Heart left ventricle (tissue), 16 donors: ENCODE data around the gene SLBP. TPM values are rescaled to one million over a fixed set of nuclear protein-coding genes. Genes with fewer than 3 reads are reported as not detected.

Experiments used
- ATAC-seq, 4 donors: fragments of 200-7000 bp; cut with Tn5 transposase; one replicate each; pipeline ENCODE4 v1.9.1; 2020 to 2022; ENCODE audit warnings: moderate library complexity in 4 of 4, mild to moderate bottlenecking in 3 of 4, moderate number of reproducible peaks in 1 of 4
- DNase-seq, 5 donors: peaks; one replicate each; pipeline ENCODE4 v3.0.0-alpha.2; 2020
- H3K27ac ChIP-seq, 12 donors: fragments of 200-600 bp; sonication (generic) in 4 of 12; one replicate each; pipeline versions ENCODE4 v1.5.0 to v1.8.0; 2016 to 2022; ENCODE audit warnings: mild to moderate bottlenecking in 2 of 12
- H3K27me3 ChIP-seq, 9 donors: fragments of 200-600 bp; sonication (generic) in 2 of 9; one replicate each; pipeline versions ENCODE4 v1.5.1 to v1.8.0; 2016 to 2022; ENCODE audit warnings: mild to moderate bottlenecking in 3 of 9
- H3K36me3 ChIP-seq, 9 donors: fragments of 200-600 bp; sonication (generic) in 2 of 9; one replicate each; pipeline versions ENCODE4 v1.5.0 to v1.8.0; 2018 to 2022; ENCODE audit warnings: mild to moderate bottlenecking in 2 of 9
- H3K4me1 ChIP-seq, 12 donors: fragments of 200-600 bp; sonication (generic) in 4 of 12; one replicate each; pipeline versions ENCODE4 v1.5.0 to v1.8.0; 2016 to 2022; ENCODE audit warnings: mild to moderate bottlenecking in 3 of 12
- H3K4me3 ChIP-seq, 12 donors: fragments of 200-600 bp; sonication (generic) in 4 of 12; one replicate each; pipeline versions ENCODE4 v1.5.0 to v1.8.0; 2017 to 2022; ENCODE audit warnings: mild to moderate bottlenecking in 9 of 12, moderate library complexity in 4 of 12
- H3K9me3 ChIP-seq, 12 donors: fragments of 200-600 bp; sonication (generic) in 4 of 12; one replicate each; pipeline versions ENCODE4 v1.5.0 to v1.8.0; 2016 to 2022; ENCODE audit warnings: mild to moderate bottlenecking in 1 of 12
- POLR2A ChIP-seq, 2 donors: fragments of 450-650 bp; IDR thresholded peaks; one replicate each; pipeline ENCODE4 v1.6.1; 2017; ENCODE audit warnings: antibody characterized with exemption in 2 of 2, mild to moderate bottlenecking in 2 of 2, moderate library complexity in 2 of 2
- WGBS, 4 donors: extraction: QIAGEN DNeasy Blood & Tissue Kit in 2 of 4; methylation state at CpG; one replicate each; pipeline versions ENCODE4 v1.1.5 to v1.1.7; 2013 to 2018; 5-methylcytosine and 5-hydroxymethylcytosine counted together
- intact Hi-C, 10 donors: fragments of 100-400 bp; cut with DNase I; formaldehyde crosslinking; loops; one replicate each; pipeline versions ENCODE4 v1.11.1 to v1.14.2; 2022
- polyA plus RNA-seq, 2 donors: library from polyadenylated mRNA; stranded (reverse); fragments of 200-250 nt; gene quantifications; one replicate each; pipeline ENCODE4 v1.2.3, GENCODE V29; 2013
- total RNA-seq, 9 donors: library from RNA; depleted of rRNA in 2 of 9; stranded (reverse); fragments of >200 nt in 2 of 9; fragmentation: NEBNext Ultra II Directional in 3 of 9; extraction: Animal tissue kit (Norgen Biotek cat#: 25700) in 3 of 9; gene quantifications; one replicate each; pipeline versions ENCODE4 v1.1.0 to v1.2.4, GENCODE V29; 2016 to 2023
- TF ChIP-seq, protein P1 (sequence below), 12 donors: fragments of 200-600 bp; sonication (generic) in 4 of 12; IDR thresholded peaks; one replicate each; pipeline versions ENCODE4 v1.5.0 to v1.8.0; 2018 to 2022; ENCODE audit warnings: antibody characterized with exemption in 12 of 12, mild to moderate bottlenecking in 5 of 12
- donor health status: ischemic (EF 13 %, LVEDD 7.1; RV severe dilation, severe dysfunction).
- donor health status: healthy with polysubstance abuse.
- donor health status: DM: no; HTN: yes; CAD: no.
- donor health status: DM: no; HTN: no; CAD: no.
- donor health status: ischemic (EF 25% LVEDD 6.9; RV normal size, moderate dysfunction).
- donor health status: ischemic (EF 25% LVEDD 5.7; RV mildly dilated, moderate dysfunction).
- donor health status: healthy.
- donor health status: DM: yes; HTN: yes; CAD: no.
- donor health status: ischemic (EF 35%, LVEDD 5.7; RV mildly dilated, moderate dysfunction).
- donor health status: nonischemic (EF 11% LVEDD 7.7; RV severe dilation, severe dysfunction).
- donor health status: DM: yes; HTN: yes; CAD: no.
- donor health status: PGD.
- donor health status: ischemic (EF 29% LVEDD 5.4; RV normal size, mild dysfunction).
- donor health status: nonischemic (EF 23%, LVEDD 6.1; RV moderate dilation, normal function).

The SLBP gene
- total and polyA plus RNA-seq, 11 donors, result 7.2 to 27.7 (median 11.7) TPM

DNA sequence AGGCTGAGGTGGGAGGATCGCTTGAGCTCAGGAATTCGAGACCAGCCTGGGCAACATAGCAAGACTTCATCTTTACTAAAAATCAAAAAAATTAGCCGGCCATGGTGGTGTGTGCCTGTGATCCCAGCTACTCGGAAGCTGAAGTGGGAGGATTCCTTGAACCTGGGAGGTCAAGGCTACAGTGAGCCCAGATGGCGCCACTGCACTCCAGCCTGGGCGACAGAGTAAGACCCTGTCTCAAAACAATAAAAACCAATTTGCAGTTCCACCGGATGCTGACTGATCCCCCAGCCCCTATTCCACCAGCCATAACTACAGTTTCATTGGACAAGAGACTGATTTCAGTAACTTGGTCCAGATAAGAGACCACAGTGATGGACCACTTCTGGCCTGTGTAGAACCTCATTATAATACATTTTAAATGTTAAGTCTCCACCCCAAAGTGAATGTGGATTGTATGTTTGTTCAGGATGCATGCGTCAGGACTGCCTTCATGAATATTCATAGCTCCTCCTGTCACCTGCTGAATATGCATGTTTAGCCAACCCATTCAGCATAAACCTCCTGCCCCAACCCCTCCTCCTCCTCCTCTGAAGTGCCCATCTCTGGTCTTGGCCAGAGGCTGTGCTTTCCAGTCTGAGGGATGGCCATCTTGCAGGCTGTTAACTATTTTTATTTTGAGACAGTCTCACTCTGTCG, 2.3 kb upstream of the SLBP start:
- no peak for DNase-seq
- no peak for ATAC-seq
- TF ChIP-seq, protein P1, sequence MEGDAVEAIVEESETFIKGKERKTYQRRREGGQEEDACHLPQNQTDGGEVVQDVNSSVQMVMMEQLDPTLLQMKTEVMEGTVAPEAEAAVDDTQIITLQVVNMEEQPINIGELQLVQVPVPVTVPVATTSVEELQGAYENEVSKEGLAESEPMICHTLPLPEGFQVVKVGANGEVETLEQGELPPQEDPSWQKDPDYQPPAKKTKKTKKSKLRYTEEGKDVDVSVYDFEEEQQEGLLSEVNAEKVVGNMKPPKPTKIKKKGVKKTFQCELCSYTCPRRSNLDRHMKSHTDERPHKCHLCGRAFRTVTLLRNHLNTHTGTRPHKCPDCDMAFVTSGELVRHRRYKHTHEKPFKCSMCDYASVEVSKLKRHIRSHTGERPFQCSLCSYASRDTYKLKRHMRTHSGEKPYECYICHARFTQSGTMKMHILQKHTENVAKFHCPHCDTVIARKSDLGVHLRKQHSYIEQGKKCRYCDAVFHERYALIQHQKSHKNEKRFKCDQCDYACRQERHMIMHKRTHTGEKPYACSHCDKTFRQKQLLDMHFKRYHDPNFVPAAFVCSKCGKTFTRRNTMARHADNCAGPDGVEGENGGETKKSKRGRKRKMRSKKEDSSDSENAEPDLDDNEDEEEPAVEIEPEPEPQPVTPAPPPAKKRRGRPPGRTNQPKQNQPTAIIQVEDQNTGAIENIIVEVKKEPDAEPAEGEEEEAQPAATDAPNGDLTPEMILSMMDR (IDR thresholded peaks at IDR 0.05), result no peak
- no peak for TF ChIP-seq POLR2A (IDR thresholded peaks at IDR 0.05)
- no peaks in the 10 kb centered on the region for H3K9me3 ChIP-seq
- H3K27ac ChIP-seq, result peak overlapping the region in 6 of 12 donors; percentile 5 to 99 (median 44)
- H3K4me3 ChIP-seq, result peak overlapping the region in 1 of 12 donors; percentile 97
- WGBS, 4 donors, result 67 to 73% (median 70%) methylated on average over 9 of the region's 9 CpGs
- intact Hi-C loops, result loop anchor here in 3 of 10 donors (5.0 kb wide), 2 partner anchors 32 to 367 kb away; partner anchors contain the start of genes UVSSA (in 2 of the 3) and FAM53A (in 1 of the 3)
- H3K36me3 ChIP-seq, result peaks cover 0 to 37% (median 20%) of the 10 kb centered on the region in 9 donors
- no peaks in the 10 kb centered on the region for H3K27me3 ChIP-seq
- peaks cover 0 to 71% (median 49%) of the 10 kb centered on the region in 12 donors for H3K4me1 ChIP-seq

DNA sequence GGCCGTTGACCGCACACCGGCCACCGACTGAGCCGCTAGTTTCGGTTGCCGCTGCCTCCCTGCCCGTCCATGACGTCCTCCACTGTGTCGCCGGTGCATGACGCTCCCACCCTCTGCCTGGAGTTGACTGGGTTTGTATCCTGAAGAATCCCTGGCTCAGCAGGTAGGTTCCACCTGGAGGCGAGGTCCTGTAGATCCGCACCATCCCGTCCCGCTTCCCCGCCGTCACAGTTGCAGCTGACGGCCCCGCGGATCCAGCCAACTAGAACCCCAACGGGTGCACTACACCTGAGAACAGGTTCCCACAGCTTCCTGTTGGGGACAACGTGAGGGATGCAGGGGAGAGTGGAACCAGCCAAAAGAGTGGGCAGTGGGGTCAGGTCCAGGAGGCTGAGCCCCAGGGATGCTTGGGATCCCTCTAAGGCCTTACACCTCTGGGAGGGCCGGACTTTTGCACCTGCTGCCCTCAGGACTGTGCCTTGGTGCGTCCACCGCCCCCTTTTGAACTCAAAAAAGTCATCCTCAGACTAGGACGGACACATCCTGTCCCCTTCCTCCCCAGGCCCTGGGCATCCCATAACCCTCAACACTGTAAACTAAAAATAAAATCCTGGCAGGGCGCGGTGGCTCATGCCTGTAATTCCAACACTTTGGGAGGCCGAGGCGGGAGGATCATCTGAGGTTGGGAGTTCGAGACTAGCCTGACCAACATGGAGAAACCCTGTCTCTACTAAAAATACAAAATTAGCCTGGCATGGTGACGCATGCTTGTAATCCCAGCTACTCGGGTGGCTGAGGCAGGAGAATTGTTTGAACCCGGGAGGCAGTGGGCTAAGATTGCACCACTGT, 1.1 kb upstream of the SLBP start:
- peak overlapping the region; percentile 98 to 100 (median 99) for H3K27ac ChIP-seq
- intact Hi-C loops, result loop anchor here in 2 of 10 donors (5.0 kb wide), 1 partner anchor 366 kb away; the partner anchor contains the start of gene UVSSA (in 2 of the 2)
- no peak for DNase-seq
- peak overlapping the region; percentile 81 to 97 (median 88) for H3K4me3 ChIP-seq
- peak in 2 of 4 donors; percentile 0 to 4 for ATAC-seq
- WGBS, 4 donors, result 26 to 31% (median 30%) methylated on average over 26 to 35 of the region's 35 CpGs
- H3K36me3 ChIP-seq, result peaks cover 0 to 34% (median 17%) of the 10 kb centered on the region in 9 donors
- H3K27me3 ChIP-seq, result no peaks in the 10 kb centered on the region
- H3K9me3 ChIP-seq, result no peaks in the 10 kb centered on the region
- peaks cover 0 to 67% (median 43%) of the 10 kb centered on the region in 12 donors for H3K4me1 ChIP-seq
- TF ChIP-seq, protein P1 (IDR thresholded peaks at IDR 0.05), result no peak
- no peak for TF ChIP-seq POLR2A (IDR thresholded peaks at IDR 0.05)

DNA sequence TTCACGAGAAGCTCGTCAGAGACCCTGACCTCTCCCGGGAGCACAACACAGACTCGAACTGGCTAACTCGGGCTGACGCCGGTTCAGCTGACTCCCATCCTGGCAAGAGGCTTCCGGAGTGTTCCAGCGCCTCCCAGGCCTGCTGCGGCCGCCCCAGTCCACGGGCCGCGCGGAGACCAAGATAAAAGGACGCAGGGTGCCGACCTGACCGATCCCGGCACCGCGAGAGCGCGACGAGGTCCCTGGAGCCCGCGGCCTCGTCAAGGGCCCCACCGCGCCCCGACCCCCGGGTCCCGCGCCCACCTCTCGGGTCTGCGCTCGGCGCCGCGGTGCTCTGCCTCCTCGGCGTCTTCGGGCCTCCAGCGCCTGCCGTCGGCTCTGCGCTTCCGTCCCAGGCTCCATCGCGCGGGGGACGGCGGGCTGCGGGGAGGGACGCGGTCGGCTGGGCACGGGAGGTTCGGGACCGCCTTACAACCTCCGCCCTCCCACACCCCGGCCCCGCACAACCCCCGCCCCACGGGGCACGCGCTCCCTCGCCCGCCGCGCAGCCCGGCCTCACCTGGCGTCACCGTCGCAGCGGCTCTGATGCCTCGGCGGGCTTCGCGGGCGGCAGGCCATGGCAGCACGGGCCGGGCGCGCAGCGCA, 426 bp downstream of the SLBP start:
- WGBS, 4 donors, result 0 to 2% (median 0%) methylated on average over 12 to 85 of the region's 85 CpGs
- H3K27ac ChIP-seq, result peak overlapping the region; percentile 98 to 100 (median 99)
- H3K36me3 ChIP-seq, result peaks cover 0 to 19% (median 4%) of the 10 kb centered on the region in 9 donors
- H3K4me1 ChIP-seq, result peaks cover 0 to 60% (median 39%) of the 10 kb centered on the region in 12 donors
- intact Hi-C loops, result loop anchor here in 3 of 10 donors (1.0 to 5.0 kb wide), 2 partner anchors 9 to 364 kb away; partner anchors contain the start of gene UVSSA (in 2 of the 3)
- peak; percentile 61 to 74 (median 62) for DNase-seq
- ATAC-seq, result peak in 3 of 4 donors; percentile 37 to 48 (median 41)
- no peaks in the 10 kb centered on the region for H3K27me3 ChIP-seq
- H3K4me3 ChIP-seq, result peak overlapping the region; percentile 81 to 97 (median 88)
- no peak for TF ChIP-seq POLR2A (IDR thresholded peaks at IDR 0.05)
- TF ChIP-seq, protein P1 (IDR thresholded peaks at IDR 0.05), result no peak
- no peaks in the 10 kb centered on the region for H3K9me3 ChIP-seq
